ENCODE results near the gene CEP128. TPM values are rescaled to one million over a fixed set of nuclear protein-coding genes. Genes with fewer than 3 reads are reported as not detected.

CEP128 gene
- total RNA-seq, 1 experiment from 2014 or later: 16.7 TPM

- H3K9me3 Mint-ChIP-seq (ENCODE audit: unreplicated experiment): peaks cover 11% of the 10 kb centered on the region
- no peaks in the 10 kb centered on the region for H3K36me3 ChIP-seq (ENCODE audit: control insufficient read depth, insufficient read depth, low read length)
- H3K36me3 Mint-ChIP-seq (ENCODE audit: insufficient read depth, unreplicated experiment): no peaks in the 10 kb centered on the region
- no peaks in the 10 kb centered on the region for H3K4me1 ChIP-seq
- no peaks in the 10 kb centered on the region for H3K9me3 ChIP-seq
- DNase-seq: no peak
- H3K4me3 ChIP-seq (ENCODE audit: low read depth, low read length): no peak overlapping the region
- H3K27me3 ChIP-seq (replicated peaks; ENCODE audit: control insufficient read depth, insufficient read depth, low read length): no peaks in the 10 kb centered on the region
- H3K4me3 Mint-ChIP-seq (ENCODE audit: unreplicated experiment): no peak overlapping the region
- H3K27me3 Mint-ChIP-seq (ENCODE audit: insufficient read depth, unreplicated experiment): no peaks in the 10 kb centered on the region
- POLR2A ChIA-PET: no interaction called here
- BruUV-seq (replicated peaks): no TSS peak
- no peak overlapping the region for H3K27ac Mint-ChIP-seq (ENCODE audit: unreplicated experiment)
- H3K4me1 Mint-ChIP-seq (ENCODE audit: low read depth, unreplicated experiment): no peaks in the 10 kb centered on the region
- intact Hi-C loops (cut with micrococcal nuclease; ENCODE audit: unreplicated experiment): no loop called here
- CTCF ChIA-PET: no interaction called here
- TF ChIP-seq CTCF (IDR thresholded peaks at IDR 0.05; ENCODE audit: insufficient read depth in 1 of 2, low read depth in 1 of 2, low read length in 1 of 2, severe bottlenecking in 1 of 2, unreplicated experiment in 1 of 2): no peak
Observed at GRCh38 chr14:80792771-80793170, 148.8 kb downstream of the CEP128 start.

GRCh38 chr14:80787876-80788275, 153.7 kb downstream of the CEP128 start:
- no peaks in the 10 kb centered on the region for H3K36me3 Mint-ChIP-seq (ENCODE audit: insufficient read depth, unreplicated experiment)
- no peaks in the 10 kb centered on the region for H3K4me1 ChIP-seq
- TF ChIP-seq CTCF (IDR thresholded peaks at IDR 0.05; ENCODE audit: insufficient read depth in 1 of 2, low read depth in 1 of 2, low read length in 1 of 2, severe bottlenecking in 1 of 2, unreplicated experiment in 1 of 2): no peak
- no TSS peak for BruUV-seq (replicated peaks)
- POLR2A ChIA-PET: no interaction called here
- H3K27ac Mint-ChIP-seq (ENCODE audit: unreplicated experiment): no peak overlapping the region
- intact Hi-C loops (cut with micrococcal nuclease; ENCODE audit: unreplicated experiment): no loop called here
- no peak overlapping the region for H3K4me3 Mint-ChIP-seq (ENCODE audit: unreplicated experiment)
- H3K27me3 ChIP-seq (replicated peaks; ENCODE audit: control insufficient read depth, insufficient read depth, low read length): no peaks in the 10 kb centered on the region
- H3K4me3 ChIP-seq (ENCODE audit: low read depth, low read length): no peak overlapping the region
- no peaks in the 10 kb centered on the region for H3K36me3 ChIP-seq (ENCODE audit: control insufficient read depth, insufficient read depth, low read length)
- no peaks in the 10 kb centered on the region for H3K9me3 Mint-ChIP-seq (ENCODE audit: unreplicated experiment)
- no peak for DNase-seq
- H3K4me1 Mint-ChIP-seq (ENCODE audit: low read depth, unreplicated experiment): no peaks in the 10 kb centered on the region
- CTCF ChIA-PET: interaction anchor here (0.7 kb wide), 1 partner anchor 63 kb away, joined by 5 read pairs; no protein-coding TSS in a partner anchor
- no peaks in the 10 kb centered on the region for H3K9me3 ChIP-seq
- no peaks in the 10 kb centered on the region for H3K27me3 Mint-ChIP-seq (ENCODE audit: insufficient read depth, unreplicated experiment)

- no peak for TF ChIP-seq CTCF (IDR thresholded peaks at IDR 0.05; ENCODE audit: insufficient read depth in 1 of 2, low read depth in 1 of 2, low read length in 1 of 2, severe bottlenecking in 1 of 2, unreplicated experiment in 1 of 2)
- TSS peak; percentile 72 for BruUV-seq (replicated peaks)
- intact Hi-C loops (cut with micrococcal nuclease; ENCODE audit: unreplicated experiment): no loop called here
- Mint-ChIP-seq H3K27me3 (ENCODE audit: insufficient read depth, unreplicated experiment) (no peaks in the 10 kb centered on the region), H3K4me3 (ENCODE audit: unreplicated experiment) (no peak overlapping the region), H3K9me3 (ENCODE audit: unreplicated experiment) (no peaks in the 10 kb centered on the region), H3K27ac (ENCODE audit: unreplicated experiment) (no peak overlapping the region), H3K36me3 (ENCODE audit: insufficient read depth, unreplicated experiment) (no peaks in the 10 kb centered on the region), H3K4me1 (ENCODE audit: low read depth, unreplicated experiment) (no peaks in the 10 kb centered on the region)
- DNase-seq: no peak
- Histone ChIP-seq H3K9me3 (no peaks in the 10 kb centered on the region), H3K36me3 (ENCODE audit: control insufficient read depth, insufficient read depth, low read length) (no peaks in the 10 kb centered on the region), H3K27me3 (replicated peaks; ENCODE audit: control insufficient read depth, insufficient read depth, low read length) (no peaks in the 10 kb centered on the region), H3K4me3 (ENCODE audit: low read depth, low read length) (no peak overlapping the region), H3K4me1 (no peaks in the 10 kb centered on the region)
- ChIA-PET CTCF (interaction anchor here (1.1 kb wide), 1 partner anchor 729 kb away, joined by 3 read pairs; no protein-coding TSS in a partner anchor), POLR2A (no interaction called here)
Observed at GRCh38 chr14:80784820-80785219, 156.7 kb downstream of the CEP128 start.

Measured in Caco-2 (cell line).